GM10266 (cell line): ENCODE data around the gene TNFRSF6B.

ENCODE experiments used
- DNase-seq: peaks from one replicate; pipeline ENCODE4 v3.0.0; 2012; ENCODE audit errors: extremely low spot score
- CTCF ChIP-seq: IDR thresholded peaks from 2 replicates; pipeline ENCODE4 v1.5.1; 2012; ENCODE audit warnings: mild to moderate bottlenecking, low read depth; ENCODE audit not compliant: control insufficient read depth, insufficient read depth; ENCODE audit errors: missing control alignments

Gene TNFRSF6B

DNA sequence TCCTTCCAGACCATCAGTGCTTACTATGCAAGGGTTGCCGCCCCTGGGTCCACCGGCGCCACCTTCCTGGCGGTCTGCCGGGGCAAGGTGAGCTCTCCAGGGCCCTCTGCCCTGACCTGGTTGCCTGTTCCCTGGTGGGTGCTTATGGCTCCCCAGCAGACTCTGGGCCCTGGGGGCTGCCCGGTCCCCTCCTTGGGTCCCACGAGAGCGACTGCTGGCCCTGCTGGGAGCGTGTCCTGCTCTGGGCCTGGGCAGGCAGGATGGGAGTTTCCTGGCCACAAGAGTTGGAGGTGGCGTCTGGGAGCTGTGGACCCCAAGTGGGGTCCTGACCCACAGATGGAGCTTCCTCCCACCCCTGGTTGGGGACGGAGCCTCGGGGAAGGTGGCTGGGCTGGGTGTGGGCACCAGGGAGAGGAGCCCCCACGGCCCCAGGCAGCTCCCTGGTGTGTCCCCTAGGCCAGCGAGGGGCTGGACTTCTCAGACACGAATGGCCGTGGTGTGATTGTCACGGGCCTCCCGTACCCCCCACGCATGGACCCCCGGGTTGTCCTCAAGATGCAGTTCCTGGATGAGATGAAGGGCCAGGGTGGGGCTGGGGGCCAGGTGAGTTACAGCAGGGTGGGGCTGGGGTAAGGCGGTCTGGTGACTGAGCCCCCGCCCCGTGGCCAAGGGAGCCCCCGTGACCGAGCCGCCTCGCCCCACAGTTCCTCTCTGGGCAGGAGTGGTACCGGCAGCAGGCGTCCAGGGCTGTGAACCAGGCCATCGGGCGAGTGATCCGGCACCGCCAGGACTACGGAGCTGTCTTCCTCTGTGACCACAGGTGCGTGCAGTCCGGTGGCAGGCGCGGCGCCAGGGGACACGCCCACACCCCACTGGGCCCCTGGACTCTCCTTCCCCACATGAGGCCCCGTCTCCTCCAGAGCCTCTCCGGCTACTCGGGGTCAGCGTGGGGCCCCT is 7.1 kb upstream of the TNFRSF6B start:
- no peak for TF ChIP-seq CTCF

DNA sequence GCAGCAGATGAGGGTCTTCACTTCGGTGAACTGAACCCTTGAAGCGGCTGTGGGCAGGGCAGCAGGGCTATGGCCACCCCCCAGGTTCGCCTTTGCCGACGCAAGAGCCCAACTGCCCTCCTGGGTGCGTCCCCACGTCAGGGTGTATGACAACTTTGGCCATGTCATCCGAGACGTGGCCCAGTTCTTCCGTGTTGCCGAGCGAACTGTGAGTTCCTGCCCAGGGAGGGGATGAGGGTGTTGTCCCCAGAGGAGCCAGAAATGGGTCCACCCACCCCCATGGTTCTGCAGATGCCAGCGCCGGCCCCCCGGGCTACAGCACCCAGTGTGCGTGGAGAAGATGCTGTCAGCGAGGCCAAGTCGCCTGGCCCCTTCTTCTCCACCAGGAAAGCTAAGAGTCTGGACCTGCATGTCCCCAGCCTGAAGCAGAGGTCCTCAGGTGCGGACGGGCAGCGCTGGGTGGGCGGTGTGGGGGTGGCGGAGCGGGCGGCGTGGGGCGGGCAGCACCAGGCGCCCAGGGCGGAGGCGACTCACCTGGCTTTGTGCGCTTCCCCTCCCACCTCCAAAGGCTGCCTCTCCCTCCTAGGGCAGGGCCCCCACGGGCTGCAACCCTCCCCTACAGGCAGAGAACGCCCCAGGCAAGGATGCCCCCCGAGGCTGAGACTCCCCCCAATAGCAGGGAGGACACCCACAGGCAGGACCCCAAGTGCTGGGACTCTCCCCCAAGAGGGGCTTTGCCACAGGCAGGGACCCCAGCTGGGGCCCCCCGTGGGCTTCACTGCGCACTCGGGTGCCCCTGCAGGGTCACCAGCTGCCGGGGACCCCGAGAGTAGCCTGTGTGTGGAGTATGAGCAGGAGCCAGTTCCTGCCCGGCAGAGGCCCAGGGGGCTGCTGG is 6.2 kb upstream of the TNFRSF6B start:
- TF ChIP-seq CTCF = no peak
- DNase-seq = no peak

More for the DNA sequence above, 7.1 kb upstream of the TNFRSF6B start:
- no peak for DNase-seq

GRCh38 chr20:63690898-63691710 is 5.3 kb upstream of the TNFRSF6B start:
- DNase-seq = peak; percentile 54
- no peak for TF ChIP-seq CTCF

DNA sequence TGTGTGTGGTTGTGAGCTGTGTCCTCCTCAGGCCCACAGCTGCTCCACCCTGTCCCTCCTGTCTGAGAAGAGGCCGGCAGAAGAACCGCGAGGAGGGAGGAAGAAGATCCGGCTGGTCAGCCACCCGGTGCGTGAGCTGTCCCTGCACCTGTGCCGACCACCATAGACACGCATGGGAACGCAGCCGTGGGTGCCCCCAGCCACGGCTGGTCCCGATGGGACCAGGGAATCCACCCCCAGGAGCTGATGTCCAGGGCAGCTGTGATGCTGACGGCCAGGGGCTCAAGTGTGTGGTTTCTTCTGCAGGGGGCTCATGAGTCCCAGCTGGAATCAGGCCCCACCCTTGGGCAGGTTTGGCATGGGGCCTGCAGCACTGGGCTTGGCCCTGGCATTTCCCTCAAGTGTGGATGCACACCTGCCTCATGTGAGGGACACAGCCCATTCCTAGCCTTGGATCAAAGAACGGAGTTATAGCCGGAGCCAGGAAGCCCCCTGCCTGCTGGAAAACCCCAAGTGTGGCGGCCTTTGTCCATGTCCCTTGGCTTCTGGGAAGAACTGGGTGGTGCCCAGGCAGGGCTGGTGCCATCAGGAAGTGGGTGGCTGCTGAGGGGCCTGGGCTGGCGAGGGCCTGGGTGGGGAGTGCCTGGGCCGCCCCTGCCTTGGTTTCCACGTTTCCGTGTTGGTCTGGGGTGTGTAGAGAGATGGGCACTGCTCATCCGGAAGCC is 4.6 kb upstream of the TNFRSF6B start:
- DNase-seq = no peak
- TF ChIP-seq CTCF = no peak

DNA sequence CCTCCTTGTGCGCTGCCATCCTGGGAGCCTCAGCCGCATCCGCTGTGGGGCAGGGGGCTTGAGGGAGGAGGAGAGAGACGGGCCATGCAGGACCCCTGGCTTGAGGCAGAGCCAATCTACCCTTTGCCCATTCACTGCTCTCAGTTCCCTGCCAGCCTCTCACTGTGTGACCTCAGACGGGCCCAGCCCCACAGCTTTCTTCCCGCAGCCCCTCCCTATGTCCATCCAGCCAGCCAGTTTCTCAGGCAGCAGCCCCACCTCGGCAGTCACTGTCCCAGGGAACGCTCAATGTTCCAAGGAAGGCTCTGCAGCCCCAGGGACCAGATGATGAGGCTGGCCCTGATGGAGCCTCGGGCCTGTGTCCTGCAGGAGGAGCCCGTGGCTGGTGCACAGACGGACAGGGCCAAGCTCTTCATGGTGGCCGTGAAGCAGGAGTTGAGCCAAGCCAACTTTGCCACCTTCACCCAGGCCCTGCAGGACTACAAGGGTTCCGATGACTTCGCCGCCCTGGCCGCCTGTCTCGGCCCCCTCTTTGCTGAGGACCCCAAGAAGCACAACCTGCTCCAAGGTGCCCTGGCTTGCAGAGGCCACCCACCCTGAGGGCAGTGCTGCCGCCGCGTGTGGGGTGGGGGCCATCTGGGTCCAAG is 3.9 kb upstream of the TNFRSF6B start:
- no peak for DNase-seq
- no peak for TF ChIP-seq CTCF

GRCh38 chr20:63693083-63693732 is 3.2 kb upstream of the TNFRSF6B start:
- no peak for TF ChIP-seq CTCF
- no peak for DNase-seq
